Measurements from ENCODE around the gene SMYD5. TPM values are rescaled to one million over a fixed set of nuclear protein-coding genes. Genes with fewer than 3 reads are reported as not detected.

The SMYD5 gene
- polyA plus RNA-seq, 1 of the 3 experiments (the other 2 are of a cell fraction): 21.4 TPM

DNA sequence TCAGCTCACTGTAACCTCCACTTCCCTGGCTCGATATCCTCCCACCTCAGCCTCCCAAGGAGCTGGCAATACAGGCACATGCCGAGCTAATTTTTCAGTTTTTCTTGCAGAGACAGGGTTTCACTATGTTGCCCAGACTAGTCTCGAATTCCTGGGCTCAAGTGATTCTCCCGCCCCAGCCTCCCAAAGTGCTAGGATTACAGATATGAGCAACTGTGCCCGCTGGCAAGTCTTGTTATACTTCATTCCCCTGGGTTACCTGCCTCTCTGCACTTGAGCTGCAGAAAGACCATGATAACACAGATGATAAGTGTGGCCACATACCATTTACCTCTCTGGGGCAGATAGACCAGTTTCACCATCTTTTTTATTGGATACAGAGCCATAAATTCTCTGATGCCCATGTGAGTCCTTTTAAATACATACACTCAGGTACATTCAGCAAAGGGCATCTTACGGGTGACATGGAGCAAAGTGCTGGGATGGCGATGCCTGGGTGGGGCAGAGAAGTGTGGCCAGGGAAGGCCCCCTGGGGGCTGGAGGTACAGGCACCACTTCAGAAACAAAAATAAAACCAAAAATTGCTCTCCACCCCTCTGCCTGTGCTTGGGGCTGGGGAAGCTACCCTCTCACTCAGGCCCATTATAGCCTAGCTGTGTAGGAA, 40.4 kb downstream of the SMYD5 start:
- Histone ChIP-seq H3K4me2 (no peak overlapping the region), H3K9me3 (no peaks in the 10 kb centered on the region), H3K4me3 (ENCODE audit: low read depth in 2 of 2, low read length in 1 of 2) (no peak overlapping the region), H3K9me2 (no peaks in the 10 kb centered on the region), H2AFZ (ENCODE audit: low read depth) (no peak overlapping the region), H3K27ac (ENCODE audit: low read depth in 2 of 2, low read length in 1 of 2) (no peak overlapping the region), H3F3A (replicated peaks; ENCODE audit: insufficient read depth) (no peaks in the 10 kb centered on the region), H3K4me1 (ENCODE audit: control insufficient read depth in 1 of 2, insufficient read depth in 2 of 2, low read depth in 1 of 2, low read length in 1 of 2) (peaks cover 0 to 3% of the 10 kb centered on the region in 2 experiments; a peak in 1 of 4 replicates), H3K27me3 (ENCODE audit: insufficient read depth) (no peaks in the 10 kb centered on the region), H3K79me2 (ENCODE audit: insufficient read depth) (no peaks in the 10 kb centered on the region), H4K20me1 (ENCODE audit: insufficient read depth) (0 out of 2 replicates have a peak, but pooled peaks cover 3% of the 10 kb centered on the region), H3K9ac (no peak overlapping the region), H3K36me3 (replicated peaks in 1 of 2; ENCODE audit: control insufficient read depth in 1 of 2, insufficient read depth in 2 of 2, low read length in 1 of 2) (peaks cover 20 to 47% of the 10 kb centered on the region in 2 experiments)
- ChIA-PET POLR2A (interaction anchor here (1.9 kb wide), 1 partner anchor 10 kb away, joined by 6 read pairs; no protein-coding TSS in a partner anchor), CTCF (interaction anchor here (1.3 to 1.7 kb wide), 3 partner anchors 11 to 77 kb away, joined by 3 to 5 read pairs (median 3); no protein-coding TSS in a partner anchor)
- no peak for TF ChIP-seq CHD2 (IDR thresholded peaks at IDR 0.05; ENCODE audit: low read length, partially characterized antibody)
- TF ChIP-seq, protein P1, sequence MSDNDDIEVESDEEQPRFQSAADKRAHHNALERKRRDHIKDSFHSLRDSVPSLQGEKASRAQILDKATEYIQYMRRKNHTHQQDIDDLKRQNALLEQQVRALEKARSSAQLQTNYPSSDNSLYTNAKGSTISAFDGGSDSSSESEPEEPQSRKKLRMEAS (IDR thresholded peaks at IDR 0.05; ENCODE audit: low read depth): no peak
- no peak for TF ChIP-seq GABPA (IDR thresholded peaks at IDR 0.05; ENCODE audit: low read depth)
- no peak for TF ChIP-seq TAF1 (IDR thresholded peaks at IDR 0.05; ENCODE audit: borderline replicate concordance, low read depth, low read length)
- TF ChIP-seq FOXM1 (IDR thresholded peaks at IDR 0.05; ENCODE audit: low read depth): no peak
- TF ChIP-seq, protein P2, sequence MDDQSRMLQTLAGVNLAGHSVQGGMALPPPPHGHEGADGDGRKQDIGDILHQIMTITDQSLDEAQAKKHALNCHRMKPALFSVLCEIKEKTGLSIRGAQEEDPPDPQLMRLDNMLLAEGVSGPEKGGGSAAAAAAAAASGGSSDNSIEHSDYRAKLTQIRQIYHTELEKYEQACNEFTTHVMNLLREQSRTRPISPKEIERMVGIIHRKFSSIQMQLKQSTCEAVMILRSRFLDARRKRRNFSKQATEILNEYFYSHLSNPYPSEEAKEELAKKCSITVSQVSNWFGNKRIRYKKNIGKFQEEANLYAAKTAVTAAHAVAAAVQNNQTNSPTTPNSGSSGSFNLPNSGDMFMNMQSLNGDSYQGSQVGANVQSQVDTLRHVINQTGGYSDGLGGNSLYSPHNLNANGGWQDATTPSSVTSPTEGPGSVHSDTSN (IDR thresholded peaks at IDR 0.05): no peak
- TF ChIP-seq, protein P3, sequence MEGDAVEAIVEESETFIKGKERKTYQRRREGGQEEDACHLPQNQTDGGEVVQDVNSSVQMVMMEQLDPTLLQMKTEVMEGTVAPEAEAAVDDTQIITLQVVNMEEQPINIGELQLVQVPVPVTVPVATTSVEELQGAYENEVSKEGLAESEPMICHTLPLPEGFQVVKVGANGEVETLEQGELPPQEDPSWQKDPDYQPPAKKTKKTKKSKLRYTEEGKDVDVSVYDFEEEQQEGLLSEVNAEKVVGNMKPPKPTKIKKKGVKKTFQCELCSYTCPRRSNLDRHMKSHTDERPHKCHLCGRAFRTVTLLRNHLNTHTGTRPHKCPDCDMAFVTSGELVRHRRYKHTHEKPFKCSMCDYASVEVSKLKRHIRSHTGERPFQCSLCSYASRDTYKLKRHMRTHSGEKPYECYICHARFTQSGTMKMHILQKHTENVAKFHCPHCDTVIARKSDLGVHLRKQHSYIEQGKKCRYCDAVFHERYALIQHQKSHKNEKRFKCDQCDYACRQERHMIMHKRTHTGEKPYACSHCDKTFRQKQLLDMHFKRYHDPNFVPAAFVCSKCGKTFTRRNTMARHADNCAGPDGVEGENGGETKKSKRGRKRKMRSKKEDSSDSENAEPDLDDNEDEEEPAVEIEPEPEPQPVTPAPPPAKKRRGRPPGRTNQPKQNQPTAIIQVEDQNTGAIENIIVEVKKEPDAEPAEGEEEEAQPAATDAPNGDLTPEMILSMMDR (IDR thresholded peaks at IDR 0.05): no peak
- TF ChIP-seq, protein P4, sequence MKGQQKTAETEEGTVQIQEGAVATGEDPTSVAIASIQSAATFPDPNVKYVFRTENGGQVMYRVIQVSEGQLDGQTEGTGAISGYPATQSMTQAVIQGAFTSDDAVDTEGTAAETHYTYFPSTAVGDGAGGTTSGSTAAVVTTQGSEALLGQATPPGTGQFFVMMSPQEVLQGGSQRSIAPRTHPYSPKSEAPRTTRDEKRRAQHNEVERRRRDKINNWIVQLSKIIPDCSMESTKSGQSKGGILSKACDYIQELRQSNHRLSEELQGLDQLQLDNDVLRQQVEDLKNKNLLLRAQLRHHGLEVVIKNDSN (IDR thresholded peaks at IDR 0.05; ENCODE audit: borderline replicate concordance, low read depth): no peak
- TF ChIP-seq, protein P5, sequence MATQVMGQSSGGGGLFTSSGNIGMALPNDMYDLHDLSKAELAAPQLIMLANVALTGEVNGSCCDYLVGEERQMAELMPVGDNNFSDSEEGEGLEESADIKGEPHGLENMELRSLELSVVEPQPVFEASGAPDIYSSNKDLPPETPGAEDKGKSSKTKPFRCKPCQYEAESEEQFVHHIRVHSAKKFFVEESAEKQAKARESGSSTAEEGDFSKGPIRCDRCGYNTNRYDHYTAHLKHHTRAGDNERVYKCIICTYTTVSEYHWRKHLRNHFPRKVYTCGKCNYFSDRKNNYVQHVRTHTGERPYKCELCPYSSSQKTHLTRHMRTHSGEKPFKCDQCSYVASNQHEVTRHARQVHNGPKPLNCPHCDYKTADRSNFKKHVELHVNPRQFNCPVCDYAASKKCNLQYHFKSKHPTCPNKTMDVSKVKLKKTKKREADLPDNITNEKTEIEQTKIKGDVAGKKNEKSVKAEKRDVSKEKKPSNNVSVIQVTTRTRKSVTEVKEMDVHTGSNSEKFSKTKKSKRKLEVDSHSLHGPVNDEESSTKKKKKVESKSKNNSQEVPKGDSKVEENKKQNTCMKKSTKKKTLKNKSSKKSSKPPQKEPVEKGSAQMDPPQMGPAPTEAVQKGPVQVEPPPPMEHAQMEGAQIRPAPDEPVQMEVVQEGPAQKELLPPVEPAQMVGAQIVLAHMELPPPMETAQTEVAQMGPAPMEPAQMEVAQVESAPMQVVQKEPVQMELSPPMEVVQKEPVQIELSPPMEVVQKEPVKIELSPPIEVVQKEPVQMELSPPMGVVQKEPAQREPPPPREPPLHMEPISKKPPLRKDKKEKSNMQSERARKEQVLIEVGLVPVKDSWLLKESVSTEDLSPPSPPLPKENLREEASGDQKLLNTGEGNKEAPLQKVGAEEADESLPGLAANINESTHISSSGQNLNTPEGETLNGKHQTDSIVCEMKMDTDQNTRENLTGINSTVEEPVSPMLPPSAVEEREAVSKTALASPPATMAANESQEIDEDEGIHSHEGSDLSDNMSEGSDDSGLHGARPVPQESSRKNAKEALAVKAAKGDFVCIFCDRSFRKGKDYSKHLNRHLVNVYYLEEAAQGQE (IDR thresholded peaks at IDR 0.05; ENCODE audit: low read depth, low read length): no peak
- TF ChIP-seq, protein P6, sequence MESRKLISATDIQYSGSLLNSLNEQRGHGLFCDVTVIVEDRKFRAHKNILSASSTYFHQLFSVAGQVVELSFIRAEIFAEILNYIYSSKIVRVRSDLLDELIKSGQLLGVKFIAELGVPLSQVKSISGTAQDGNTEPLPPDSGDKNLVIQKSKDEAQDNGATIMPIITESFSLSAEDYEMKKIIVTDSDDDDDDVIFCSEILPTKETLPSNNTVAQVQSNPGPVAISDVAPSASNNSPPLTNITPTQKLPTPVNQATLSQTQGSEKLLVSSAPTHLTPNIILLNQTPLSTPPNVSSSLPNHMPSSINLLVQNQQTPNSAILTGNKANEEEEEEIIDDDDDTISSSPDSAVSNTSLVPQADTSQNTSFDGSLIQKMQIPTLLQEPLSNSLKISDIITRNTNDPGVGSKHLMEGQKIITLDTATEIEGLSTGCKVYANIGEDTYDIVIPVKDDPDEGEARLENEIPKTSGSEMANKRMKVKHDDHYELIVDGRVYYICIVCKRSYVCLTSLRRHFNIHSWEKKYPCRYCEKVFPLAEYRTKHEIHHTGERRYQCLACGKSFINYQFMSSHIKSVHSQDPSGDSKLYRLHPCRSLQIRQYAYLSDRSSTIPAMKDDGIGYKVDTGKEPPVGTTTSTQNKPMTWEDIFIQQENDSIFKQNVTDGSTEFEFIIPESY (IDR thresholded peaks at IDR 0.05; ENCODE audit: borderline replicate concordance, low read depth): no peak
- no peak for TF ChIP-seq EP300 (IDR thresholded peaks at IDR 0.05; ENCODE audit: borderline replicate concordance in 1 of 2, low read depth in 1 of 2, low read length in 1 of 2)
- no peak for TF ChIP-seq TCF12 (IDR thresholded peaks at IDR 0.05)
- no peak for TF ChIP-seq MEF2A (IDR thresholded peaks at IDR 0.05; ENCODE audit: borderline replicate concordance, low read depth)
- TF ChIP-seq, protein P7, sequence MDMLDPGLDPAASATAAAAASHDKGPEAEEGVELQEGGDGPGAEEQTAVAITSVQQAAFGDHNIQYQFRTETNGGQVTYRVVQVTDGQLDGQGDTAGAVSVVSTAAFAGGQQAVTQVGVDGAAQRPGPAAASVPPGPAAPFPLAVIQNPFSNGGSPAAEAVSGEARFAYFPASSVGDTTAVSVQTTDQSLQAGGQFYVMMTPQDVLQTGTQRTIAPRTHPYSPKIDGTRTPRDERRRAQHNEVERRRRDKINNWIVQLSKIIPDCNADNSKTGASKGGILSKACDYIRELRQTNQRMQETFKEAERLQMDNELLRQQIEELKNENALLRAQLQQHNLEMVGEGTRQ (IDR thresholded peaks at IDR 0.05; ENCODE audit: borderline replicate concordance, low read depth, low read length): no peak
- 97% methylated on average over 6 of the region's 7 CpGs for WGBS (ENCODE audit: low lambda C conversion rate)
- DNase-seq: no peak

All from SK-N-SH (cell line).